Urothelium cell line (cell line): Measurements from ENCODE around the gene RNU4-1.
A peak's percentile ranks its signal among the peaks of the same experiment; 100 is the strongest.
"Not testable (repeated sequence)": the region's sequence is repeated elsewhere in the genome, so short reads cannot be mapped to it uniquely, and the experiment has no call there.

Experiments
- DNase-seq: peaks from one replicate; pipeline ENCODE4 v3.0.0; 2011; ENCODE audit warnings: low spot score, mixed read lengths
- FAIRE-seq: peaks from 2 replicates; lab custom pipeline; 2011; peaks lifted over from hg19 to GRCh38; lab: Jason Lieb, UNC

The RNU4-1 gene

DNA sequence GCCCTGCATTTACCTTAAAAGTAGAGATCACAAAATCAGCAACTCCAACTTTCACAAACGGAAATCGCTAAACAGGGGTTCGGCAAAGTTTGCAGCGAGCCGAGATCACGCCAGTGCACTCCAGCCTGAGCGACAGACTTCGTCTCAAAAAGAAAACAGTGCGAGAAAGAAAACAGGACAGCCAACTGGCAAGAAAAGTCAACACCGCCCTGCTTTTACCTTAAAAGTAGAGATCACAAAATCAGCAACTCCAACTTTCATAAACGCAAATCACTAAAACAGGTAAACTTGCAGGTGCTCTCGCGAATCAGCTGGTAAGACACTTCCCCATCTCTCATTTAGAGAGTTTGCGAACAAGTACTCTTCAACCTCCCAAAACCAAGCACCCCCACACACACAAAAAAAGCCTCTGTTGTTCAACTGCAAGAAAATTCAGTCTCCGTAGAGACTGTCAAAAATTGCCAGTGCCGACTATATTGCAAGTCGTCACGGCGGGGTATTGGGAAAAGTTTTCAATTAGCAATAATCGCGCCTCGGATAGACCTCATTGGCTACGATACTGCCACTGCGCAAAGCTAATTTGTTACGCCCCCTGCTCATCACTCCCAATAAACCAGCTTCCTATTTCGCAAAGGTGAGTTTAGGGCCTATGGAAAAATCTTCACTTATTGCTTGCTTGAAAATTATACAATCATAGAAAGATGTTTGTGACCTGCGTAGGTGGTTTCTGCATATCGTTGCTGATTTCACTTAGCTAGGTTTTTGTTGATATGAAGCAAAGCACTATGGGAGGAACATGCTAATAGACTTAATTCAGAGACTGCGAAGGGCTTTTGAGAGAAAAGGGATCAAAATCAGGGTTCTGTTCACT lies at the start of gene RNU4-1:
RNU4-1 (minus strand) TSS at position 577 of the 871 bp plus-strand sequence.
- FAIRE-seq (no peak), DNase-seq (peak; percentile 38)

DNA sequence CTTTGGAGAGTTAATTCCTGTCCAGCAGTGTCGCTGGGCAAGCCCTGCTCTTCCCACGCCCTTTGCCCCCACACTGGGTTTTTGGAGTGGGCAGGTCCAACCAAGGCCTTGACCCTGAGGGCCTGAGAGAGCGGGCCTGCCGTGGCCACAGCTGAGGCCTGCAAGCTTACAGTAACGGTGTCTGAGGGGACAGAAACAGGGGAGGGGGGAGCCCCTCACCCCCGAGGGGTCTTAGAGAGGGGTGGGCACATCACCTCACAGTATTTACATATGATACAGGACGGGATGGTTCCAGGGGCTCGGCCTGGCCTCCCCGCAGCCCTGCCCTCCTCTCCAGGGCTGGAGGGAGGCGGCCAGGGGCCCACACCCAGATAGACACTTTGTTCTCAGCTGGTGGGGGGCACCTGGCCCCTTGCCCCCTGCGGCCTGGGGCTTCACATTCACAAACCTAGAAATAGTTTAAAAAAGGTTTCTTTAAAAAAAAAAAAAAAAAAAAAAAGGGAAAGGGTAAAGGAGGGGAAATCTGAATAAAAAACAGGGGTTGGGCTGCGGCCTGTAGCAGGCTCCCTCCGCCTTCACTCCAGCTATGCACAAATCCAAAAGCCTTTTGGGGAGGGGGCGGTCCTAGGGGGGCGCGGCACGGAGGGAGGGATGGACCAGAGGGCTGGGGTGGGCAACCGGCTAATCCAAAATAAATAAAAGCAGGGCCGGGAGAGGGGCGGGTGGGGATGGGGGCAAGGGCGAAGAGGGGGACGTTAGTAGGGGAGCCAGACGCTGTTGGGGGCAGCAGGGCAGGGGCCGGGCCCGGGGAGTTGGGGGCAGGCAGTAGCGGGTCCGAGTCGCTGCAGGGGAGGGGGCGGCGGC lies 49.4 kb upstream of the RNU4-1 start:
- no peak for FAIRE-seq
- DNase-seq, result no peak

DNA sequence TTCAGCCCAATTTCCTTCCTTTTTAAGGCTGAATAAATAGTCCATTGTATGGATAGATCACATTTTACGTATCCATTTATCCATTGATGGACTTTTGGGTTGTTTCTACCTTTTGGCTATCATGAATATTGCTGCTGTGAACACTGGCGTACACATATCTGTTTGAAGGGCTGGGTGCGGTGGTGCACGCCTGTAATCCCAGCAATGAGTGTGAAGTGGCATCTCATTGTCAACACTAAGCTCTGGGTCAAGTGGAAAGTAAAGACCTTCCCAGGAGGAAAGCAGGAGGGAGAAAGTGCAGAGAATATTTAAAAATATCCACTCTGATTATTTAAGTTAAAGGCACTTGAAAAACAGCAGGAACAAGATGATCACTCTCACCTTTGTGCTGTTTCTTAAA lies 46.2 kb upstream of the RNU4-1 start:
- FAIRE-seq, result no peak
- DNase-seq, result no peak

DNA sequence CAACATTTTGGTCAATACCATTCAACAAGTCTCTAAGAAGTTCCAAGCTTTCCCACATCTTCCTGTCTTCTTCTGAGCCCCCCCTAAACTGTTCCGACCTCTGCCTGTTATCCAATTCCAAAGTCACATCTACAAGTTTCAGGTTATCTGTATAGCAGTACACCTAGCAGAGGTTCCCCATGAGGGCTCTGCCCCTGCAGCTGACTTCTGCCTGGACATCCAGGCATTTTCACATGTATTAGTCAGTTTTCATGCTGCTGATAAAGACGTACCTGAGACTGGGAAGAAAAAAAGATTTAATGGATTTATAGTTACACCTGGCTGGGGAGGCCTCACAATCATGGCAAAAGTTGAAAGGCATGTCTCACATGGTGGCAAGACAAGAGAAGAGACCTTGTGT lies 44.7 kb upstream of the RNU4-1 start:
- no peak for DNase-seq
- FAIRE-seq, result no peak

DNA sequence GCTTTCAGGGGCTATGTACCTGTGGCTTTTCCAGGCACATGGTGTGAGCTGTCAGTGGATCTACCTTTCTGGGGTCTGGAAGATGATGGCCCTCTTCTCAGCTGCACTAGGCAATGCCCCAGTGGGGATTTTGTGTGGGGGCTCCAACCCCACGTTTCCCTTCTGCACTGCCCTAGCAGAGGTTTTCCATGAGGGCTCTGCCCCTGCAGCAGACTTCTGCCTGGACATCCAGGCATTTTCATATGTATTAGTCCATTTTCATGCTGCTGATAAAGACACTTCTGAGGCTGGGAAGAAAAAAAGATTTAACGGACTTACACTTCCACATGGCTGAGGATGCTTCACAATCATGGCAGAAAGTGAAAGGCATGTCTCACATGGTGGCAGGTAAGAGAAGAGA lies 43.4 kb upstream of the RNU4-1 start:
- not testable (repeated sequence) for FAIRE-seq

DNA sequence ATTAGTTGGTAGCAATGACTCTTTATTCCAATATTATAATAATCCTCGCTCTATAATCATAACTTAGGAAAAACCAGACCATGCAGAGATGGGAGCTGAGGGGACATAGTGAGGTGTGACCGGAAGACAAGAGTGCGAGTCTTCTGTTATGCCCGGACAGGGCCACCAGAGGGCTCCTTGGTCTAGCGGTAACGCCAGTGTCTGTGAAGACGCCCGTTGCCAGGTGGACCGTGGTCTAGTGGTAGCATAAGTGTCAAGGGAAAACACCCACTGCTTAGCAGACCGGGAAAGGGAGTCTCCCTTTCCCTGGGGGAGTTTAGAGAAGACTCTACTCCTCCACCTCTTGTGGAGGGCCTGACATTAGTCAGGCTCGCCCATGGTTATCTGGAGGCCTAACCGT lies 42.4 kb upstream of the RNU4-1 start:
- not testable (repeated sequence) for DNase-seq, FAIRE-seq

More for the DNA sequence above, 43.4 kb upstream of the RNU4-1 start:
- not testable (repeated sequence) for DNase-seq

DNA sequence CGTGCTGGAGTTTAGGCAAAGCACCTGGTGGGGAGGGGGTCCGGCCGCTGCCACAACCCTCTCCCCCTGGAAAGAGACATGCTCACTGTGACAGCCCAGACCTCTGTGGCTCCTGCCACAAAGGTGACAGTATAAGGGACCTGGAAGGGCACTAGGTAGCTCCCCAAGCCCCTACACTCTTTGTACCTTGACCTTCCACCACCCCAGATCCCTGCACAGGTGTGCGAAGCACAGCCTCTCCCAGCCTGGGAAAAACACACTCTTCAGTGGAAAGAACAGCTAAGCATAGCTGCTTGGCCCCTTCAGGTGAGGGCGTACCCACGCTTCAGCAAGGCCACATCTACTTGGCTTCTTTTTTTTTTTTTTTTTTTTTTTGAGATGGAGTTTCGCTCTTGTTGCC lies 39.5 kb upstream of the RNU4-1 start:
- FAIRE-seq (no peak), DNase-seq (no peak)

DNA sequence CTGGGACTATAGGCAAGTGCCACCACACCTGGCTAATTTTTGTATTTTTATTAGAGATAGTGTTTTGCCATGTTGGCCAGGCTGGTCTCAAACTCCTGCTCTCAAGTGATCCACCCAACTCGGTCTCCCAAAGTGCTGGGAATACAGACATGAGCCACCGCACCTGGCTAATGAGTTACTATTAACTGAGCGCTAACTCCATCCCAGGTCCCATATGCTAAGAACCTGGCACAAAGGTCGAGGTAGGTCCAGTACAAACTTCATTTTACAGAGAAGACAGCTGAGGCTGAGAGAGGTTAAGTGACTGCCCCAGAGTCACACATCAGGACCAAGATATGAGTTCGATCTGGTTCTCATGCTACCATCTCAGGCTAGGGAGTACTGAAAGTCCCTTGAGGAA lies 39.0 kb upstream of the RNU4-1 start:
- no peak for DNase-seq
- no peak for FAIRE-seq

DNA sequence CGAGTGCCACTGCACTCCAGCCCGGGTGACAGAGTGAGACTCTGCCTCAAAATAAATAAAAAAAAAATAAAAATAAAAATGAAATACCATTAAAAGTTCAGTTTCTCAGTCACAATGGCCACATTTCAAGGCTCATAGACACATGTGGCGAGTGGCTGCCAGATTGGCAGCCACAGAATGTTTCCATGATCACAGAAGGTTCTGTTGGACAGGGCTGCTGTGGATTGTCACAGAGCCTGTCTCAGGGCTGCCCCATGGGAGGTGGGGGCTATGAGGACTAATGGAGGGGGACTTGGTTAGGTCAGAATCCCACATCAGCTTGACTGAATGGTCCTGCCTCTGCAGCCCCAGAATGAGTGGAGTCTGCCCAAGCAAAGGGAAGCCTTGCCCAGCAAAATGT lies 38.4 kb upstream of the RNU4-1 start:
- no peak for DNase-seq
- no peak for FAIRE-seq

DNA sequence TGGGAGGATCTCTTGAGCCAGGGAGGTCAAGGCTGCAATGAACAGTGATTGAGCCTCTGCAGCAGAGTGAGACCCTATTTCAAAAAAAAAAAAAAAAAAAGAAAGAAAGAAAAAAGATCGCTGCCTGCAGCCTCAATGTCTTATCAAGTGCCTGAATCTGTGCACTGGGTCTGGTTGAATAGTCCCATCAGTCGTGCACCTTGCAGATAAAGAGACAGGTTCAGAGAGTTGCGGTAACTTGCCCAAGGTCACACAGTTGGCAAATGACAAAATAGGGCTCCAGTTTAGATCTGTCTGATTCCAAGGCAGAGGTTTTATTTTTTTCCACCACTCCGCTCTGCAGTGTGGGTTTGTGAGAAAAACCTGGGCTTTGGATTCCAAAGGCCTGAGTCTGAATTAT lies 35.2 kb upstream of the RNU4-1 start:
- DNase-seq (no peak), FAIRE-seq (no peak)

DNA sequence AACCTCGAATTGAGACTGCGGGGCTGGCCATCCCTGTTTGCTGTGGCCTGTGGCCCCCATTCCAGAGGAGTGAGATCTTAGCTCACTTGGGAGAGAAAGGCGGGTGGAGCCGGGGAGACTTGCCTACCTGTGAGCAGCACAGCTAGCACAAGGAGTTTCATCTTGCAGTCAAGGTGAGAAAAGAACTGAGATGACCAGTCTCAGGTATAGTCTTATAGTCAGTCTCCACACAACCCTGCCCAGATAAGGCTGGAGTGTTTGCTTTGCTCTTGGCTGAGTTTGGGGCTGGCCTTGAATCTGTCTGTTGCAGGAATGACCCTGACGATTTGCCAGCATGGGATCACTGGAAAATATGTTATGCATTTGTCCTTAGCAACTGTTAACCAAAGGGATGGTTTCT lies 34.6 kb upstream of the RNU4-1 start, which contains the start of gene PLA2G1B:
PLA2G1B (minus strand) TSS at position 187 of the 400 bp plus-strand sequence; CDS start at position 161, 26 bp downstream.
- FAIRE-seq (no peak), DNase-seq (no peak)

DNA sequence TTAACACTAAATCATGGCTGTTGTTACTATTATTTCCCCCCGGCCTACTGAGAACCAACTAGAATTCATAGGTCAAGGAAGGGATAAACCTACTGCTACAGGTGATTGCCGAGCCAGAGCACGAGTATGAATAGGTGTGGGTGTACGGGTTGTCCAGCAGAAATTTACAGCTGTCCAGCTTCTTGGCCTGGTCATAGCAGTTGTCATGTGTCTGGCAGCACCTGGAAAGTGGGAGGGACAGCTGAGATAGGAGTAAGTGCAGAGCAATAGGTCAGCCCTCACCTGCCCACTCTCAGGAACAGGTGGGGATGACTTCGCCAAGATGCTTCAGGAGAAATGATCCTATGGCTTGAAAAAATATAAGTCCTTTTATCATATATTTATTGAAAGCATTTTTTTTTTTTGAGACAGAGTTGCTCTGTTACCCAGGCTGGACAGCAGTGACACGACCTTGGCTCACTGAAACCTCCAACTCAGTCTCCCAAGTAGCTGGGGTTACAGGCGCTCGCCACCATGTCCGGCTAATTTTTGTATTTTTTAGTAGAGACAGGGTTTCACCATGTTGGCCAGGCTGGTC lies 31.9 kb upstream of the RNU4-1 start:
- DNase-seq (no peak), FAIRE-seq (no peak)

DNA sequence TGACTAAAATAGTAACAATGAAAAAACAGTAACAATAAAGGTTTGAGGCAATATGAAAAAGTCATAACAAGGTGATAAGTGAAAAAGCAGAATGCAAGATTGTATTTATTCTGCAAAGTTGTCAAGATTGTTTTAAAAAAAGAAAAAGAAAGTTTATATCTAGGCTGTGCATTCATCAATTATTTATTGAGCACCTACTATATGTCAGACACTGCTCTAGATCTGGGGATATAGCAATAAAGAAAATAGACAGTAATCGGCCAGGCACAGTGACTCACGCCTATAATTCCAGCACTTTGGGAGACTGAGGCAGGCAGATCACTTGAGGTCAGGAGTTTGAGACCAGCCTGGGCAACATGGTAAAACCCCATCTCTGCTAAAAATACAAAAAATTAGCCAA lies 30.7 kb upstream of the RNU4-1 start:
- no peak for FAIRE-seq
- DNase-seq, result no peak

DNA sequence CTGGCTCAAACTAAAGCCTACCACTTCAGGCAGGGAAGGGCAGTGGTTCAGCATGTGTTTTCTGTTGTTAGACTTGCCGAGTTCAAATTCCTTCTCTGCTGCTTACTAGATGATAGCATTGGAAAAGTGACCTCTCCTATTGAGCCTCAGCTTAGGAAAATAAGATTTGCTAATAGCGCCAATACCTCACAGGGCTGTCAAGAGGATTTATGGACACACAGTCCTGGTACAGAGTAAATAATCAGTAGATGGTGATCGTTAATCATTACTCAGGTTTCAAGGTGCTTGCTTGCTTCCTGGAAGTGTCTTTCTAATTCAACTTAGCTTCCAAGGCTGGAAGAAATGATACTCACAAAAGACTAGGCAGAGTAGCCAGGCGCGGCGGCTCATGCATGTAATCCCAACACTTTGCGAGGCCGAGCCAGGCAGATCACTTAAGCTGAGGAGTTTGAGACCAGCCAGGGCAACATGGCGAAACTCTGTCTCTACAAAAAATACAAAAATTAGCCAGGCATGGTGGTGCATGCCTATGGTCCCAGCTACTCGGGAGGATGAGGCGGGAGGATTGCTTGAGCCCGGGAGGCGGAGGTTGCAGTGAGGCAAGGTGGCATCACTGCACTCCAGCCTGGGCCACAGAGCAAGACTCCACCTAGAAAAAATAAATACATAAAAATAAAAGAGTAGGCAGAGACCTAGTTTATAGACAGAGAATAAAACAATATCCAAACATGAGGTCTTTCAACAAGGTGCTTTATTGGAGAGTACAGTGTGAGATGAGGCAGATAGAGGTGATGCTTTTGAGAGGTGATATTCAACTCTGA lies 28.6 kb upstream of the RNU4-1 start:
- DNase-seq (no peak), FAIRE-seq (no peak)

DNA sequence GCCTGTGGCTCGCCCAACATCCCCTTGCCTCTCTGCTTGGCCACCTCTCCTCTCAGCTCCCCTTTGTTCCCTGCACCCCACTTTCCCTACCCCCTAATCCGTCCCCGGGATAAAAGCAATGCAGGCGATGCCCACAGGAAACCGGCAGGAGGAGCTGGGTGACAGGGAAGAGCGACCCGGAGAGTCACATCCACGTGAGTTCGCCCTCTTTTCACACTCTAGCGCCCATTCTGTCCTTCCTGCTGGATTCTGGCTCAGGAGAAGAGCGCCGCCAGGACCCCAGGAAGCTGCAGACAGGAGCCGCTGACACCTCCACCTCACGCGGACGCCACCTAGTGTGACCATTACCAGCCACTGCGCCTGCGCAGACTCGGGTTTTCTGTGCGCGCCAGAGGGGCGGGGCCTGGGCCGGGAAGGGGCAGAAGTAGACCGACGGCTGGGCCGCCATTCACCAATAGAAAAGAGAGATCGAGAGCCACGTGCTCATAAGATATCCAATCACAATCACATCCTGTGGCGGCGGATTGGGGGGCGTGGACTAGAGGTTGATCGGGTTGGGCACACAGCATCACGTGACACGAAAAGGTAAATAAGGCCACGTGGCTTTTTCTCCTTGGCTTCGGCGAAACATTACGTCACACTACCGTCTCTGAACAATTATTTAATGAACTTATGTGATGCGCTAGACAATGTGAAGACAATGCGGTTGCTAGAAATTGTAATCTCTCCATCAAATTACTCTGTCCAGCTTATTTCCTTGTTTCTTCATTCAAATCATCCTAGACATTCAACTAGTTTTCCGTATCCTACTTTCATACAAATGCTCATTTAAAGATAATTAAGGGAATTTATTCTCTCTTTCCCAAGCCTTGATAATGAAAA lies 24.4 kb upstream of the RNU4-1 start:
- peak; percentile 99 for DNase-seq
- peak; percentile 89 for FAIRE-seq

DNA sequence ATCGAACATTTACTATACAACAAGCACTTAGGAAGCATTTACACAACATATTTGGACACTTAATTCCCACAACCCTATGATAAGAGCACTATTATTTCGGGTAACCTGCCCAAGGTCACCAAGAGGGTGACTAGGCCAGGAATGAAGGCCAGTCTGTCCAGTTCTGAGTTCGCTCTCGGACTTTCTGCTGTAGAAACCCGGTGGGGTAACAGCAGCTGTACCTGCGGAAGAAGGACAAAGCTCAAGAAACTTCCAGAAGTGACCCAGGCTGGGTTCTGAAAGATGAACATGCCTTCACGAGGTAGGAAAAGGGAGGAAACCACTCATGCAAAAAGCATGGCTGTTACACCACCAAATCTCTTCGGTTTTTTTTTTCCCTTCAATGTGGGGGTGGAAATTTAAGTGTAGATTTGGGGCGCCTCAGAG lies 23.8 kb upstream of the RNU4-1 start:
- no peak for DNase-seq
- no peak for FAIRE-seq

DNA sequence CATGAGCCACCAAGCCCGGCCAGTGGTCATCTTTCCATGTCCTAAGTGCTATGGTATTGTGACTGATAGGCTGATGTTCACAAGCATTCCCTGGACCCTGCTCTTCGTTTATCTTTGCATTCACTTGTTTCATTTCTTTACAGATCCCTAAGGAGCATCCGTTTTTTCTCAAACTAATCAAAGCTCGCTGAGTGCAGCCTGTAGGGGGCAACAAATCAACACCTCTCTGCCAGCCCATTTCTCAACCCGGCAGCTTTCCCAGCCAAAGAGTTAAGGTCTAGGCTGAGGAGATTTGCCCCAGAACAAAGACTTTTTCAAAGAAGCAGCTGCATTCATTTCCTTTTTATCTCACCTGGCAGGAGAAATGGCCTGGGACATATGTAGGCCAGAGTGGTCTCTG lies 21.2 kb upstream of the RNU4-1 start:
- FAIRE-seq, result no peak
- DNase-seq, result peak; percentile 25

DNA sequence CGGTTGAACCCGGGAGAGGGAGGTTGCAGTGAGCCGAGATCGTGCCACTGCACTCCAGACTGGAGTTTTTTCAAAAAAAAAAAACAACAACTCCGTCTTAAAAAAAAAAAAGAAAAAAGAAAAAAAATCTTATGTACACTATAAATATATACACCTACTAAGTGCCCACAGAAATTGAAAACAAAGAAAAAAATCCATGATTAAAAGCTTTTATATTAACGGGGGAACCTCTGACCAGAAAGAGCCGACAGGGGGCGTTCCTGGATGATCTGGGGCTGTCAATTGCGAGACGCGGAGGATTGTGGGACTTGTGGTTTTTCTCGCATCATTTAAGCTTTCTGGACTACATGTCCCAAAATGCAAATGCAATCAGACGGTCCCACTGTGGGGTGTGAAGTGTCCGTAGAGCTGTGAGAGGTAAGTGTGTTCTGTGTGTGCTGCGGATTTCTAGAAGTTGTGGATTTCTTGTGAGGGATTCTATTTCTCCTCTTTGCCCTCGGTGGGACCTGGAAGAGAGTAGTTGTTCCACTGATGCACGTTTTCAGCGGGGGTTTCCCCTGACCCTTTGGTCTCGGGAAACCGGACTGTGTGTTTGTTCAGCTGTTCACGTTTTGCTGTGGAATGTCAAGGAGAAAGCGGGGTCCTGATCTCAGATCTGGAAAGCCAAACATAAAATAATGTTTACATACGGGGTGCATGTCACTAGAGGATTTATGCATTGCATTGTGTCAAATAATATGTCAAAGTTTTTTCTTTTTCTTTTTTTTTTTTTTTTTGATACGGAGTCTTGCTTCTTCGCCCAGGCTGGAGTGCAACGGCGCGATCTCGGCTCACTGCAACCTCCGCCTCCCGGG lies 9.2 kb upstream of the RNU4-1 start, which contains the start of gene SIRT4:
SIRT4 (plus strand) TSS at position 360 of the 854 bp plus-strand sequence. CDS start 1,241 bp downstream, outside the sequence.
- peak; percentile 92 for DNase-seq
- no peak for FAIRE-seq

DNA sequence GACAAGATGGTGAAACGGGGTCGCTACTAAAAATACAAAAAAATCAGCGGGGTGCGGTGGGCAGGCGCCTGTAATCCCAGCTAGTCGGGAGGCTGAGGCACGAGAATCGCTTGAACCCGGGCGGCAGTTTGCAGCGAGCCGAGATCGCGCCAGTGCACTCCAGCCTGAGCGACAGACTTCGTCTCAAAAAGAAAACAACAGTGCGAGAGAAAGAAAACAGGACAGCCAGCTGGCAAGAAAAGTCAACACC lies 701 bp downstream of the RNU4-1 start:
- FAIRE-seq, result no peak
- DNase-seq, result no peak
